Astrocyte (in vitro differentiated cells and primary cell): ENCODE data around the gene PDPK1. TPM values are rescaled to one million over a fixed set of nuclear protein-coding genes. Genes with fewer than 3 reads are reported as not detected.

Source experiments
- DNase-seq: peaks from one replicate; pipeline ENCODE4 v3.0.0-alpha.2; 2010; ENCODE audit warnings: low read depth
- FAIRE-seq: peaks from 2 replicates; lab custom pipeline; 2011; peaks lifted over from hg19 to GRCh38; lab: Jason Lieb, UNC
- H2AFZ ChIP-seq: 2 replicates; pipeline ENCODE4 v1.6.0; 2012; ENCODE audit warnings: low read depth, low read length, inconsistent platforms
- H3K27ac ChIP-seq: 2 replicates; pipeline ENCODE4 v1.5.1; 2011; ENCODE audit warnings: low read depth, low read length, inconsistent platforms
- H3K27me3 ChIP-seq: 2 replicates; pipeline ENCODE4 v1.6.0; 2011; ENCODE audit warnings: low read length, inconsistent platforms; ENCODE audit not compliant: insufficient read depth
- H3K36me3 ChIP-seq: 2 replicates; pipeline ENCODE4 v1.5.1; 2011; ENCODE audit warnings: low read length, inconsistent platforms; ENCODE audit not compliant: insufficient read depth
- H3K4me1 ChIP-seq: 2 replicates; pipeline ENCODE4 v1.5.1; 2011; ENCODE audit warnings: low read length, inconsistent platforms; ENCODE audit not compliant: insufficient read depth
- H3K4me2 ChIP-seq: 2 replicates; pipeline ENCODE4 v1.6.0; 2012; ENCODE audit warnings: low read length, inconsistent platforms
- H3K4me3 ChIP-seq: 2 replicates; pipeline ENCODE4 v1.5.1; 2011; ENCODE audit warnings: low read depth, mild to moderate bottlenecking, low read length, inconsistent platforms; ENCODE audit not compliant: insufficient read depth
- H3K79me2 ChIP-seq: 2 replicates; pipeline ENCODE4 v1.6.0; 2012; ENCODE audit warnings: mild to moderate bottlenecking, low read length, inconsistent platforms; ENCODE audit not compliant: insufficient read depth
- H3K9ac ChIP-seq: 2 replicates; pipeline ENCODE4 v1.6.0; 2012; ENCODE audit warnings: mild to moderate bottlenecking, low read length, inconsistent platforms
- H3K9me3 ChIP-seq: 2 replicates; pipeline ENCODE4 v1.5.1; 2012; ENCODE audit warnings: low read depth, mild to moderate bottlenecking, low read length, inconsistent platforms; ENCODE audit not compliant: insufficient read depth
- H4K20me1 ChIP-seq: 2 replicates; pipeline ENCODE4 v1.6.0; 2012; ENCODE audit warnings: low read length, inconsistent platforms; ENCODE audit not compliant: insufficient read depth
- H3K27ac Mint-ChIP-seq: one replicate; pipeline ENCODE4 v1.8.0; 2021; ENCODE audit warnings: mild to moderate bottlenecking, mixed read lengths; ENCODE audit not compliant: unreplicated experiment
- H3K27me3 Mint-ChIP-seq: one replicate; pipeline ENCODE4 v1.8.0; 2021; ENCODE audit warnings: low read depth, mixed read lengths; ENCODE audit not compliant: unreplicated experiment
- H3K36me3 Mint-ChIP-seq: one replicate; pipeline ENCODE4 v1.8.0; 2021; ENCODE audit warnings: low read depth, mixed read lengths; ENCODE audit not compliant: unreplicated experiment
- H3K4me1 Mint-ChIP-seq: one replicate; pipeline ENCODE4 v1.8.0; 2021; ENCODE audit warnings: low read depth, mixed read lengths; ENCODE audit not compliant: unreplicated experiment
- H3K4me3 Mint-ChIP-seq: one replicate; pipeline ENCODE4 v1.8.0; 2021; ENCODE audit warnings: mild to moderate bottlenecking, moderate library complexity, mixed read lengths; ENCODE audit not compliant: unreplicated experiment
- H3K9me3 Mint-ChIP-seq: one replicate; pipeline ENCODE4 v1.8.0; 2021; ENCODE audit warnings: mild to moderate bottlenecking, mixed read lengths; ENCODE audit not compliant: unreplicated experiment
- EZH2 ChIP-seq: IDR thresholded peaks from 2 replicates; pipeline ENCODE4 v1.6.1; 2012; ENCODE audit warnings: mild to moderate bottlenecking, low read length, inconsistent platforms; ENCODE audit not compliant: insufficient read depth
- total RNA-seq: library from RNA; stranded (reverse); gene quantifications from 2 replicates; pipeline ENCODE4 v1.2.1, GENCODE V29; 2021
- TF ChIP-seq, protein P1 (sequence below): IDR thresholded peaks from 2 replicates; pipeline ENCODE4 v1.5.1; 2011; ENCODE audit warnings: low read depth, mild to moderate bottlenecking, inconsistent platforms, low read length, moderate library complexity; ENCODE audit not compliant: insufficient read depth

The PDPK1 gene
- total RNA-seq, 1 donor from 2014 or later = 48.1 TPM

DNA sequence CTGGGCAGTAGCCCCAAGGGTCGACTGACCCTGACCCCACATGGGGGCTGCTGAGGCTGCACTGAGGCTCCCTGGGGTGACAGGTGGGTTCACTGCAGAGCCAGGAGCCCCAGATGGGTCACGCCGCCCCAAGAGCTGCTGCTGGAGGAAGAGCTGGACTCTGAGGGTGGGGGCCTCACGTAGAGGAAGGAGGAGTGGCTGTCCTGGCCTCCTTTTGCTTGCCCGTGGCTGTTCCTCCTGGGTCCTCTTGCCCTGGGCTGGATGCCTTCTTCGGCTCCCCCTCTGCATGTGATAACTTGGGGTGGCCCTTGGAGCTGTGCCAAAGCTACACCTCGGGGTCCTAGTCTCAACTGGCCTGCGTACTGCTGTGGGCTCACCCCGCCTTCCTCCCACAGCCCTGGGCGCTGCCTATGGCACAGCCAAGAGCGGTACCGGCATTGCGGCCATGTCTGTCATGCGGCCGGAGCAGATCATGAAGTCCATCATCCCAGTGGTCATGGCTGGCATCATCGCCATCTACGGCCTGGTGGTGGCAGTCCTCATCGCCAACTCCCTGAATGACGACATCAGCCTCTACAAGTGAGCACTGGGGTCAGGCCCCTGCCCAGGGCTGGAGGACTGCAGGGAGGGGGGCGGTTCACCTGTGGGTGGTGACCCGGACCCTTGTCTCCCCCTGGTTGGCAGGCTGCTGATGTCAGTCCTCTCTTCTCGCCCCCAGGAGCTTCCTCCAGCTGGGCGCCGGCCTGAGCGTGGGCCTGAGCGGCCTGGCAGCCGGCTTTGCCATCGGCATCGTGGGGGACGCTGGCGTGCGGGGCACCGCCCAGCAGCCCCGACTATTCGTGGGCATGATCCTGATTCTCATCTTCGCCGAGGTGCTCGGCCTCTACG lies 18.8 kb upstream of the PDPK1 start:
- Mint-ChIP-seq H3K4me1 (peaks cover 38% of the 10 kb centered on the region), H3K27ac (peak overlapping the region; percentile 85), H3K9me3 (no peaks in the 10 kb centered on the region), H3K27me3 (no peaks in the 10 kb centered on the region), H3K36me3 (peaks cover 8% of the 10 kb centered on the region), H3K4me3 (peak overlapping the region; percentile 80)
- Histone ChIP-seq H3K9me3 (no peaks in the 10 kb centered on the region), H3K4me1 (peaks cover 39% of the 10 kb centered on the region), H3K4me2 (peak overlapping the region; percentile 58), H3K27ac (no peak overlapping the region), H3K4me3 (no peak overlapping the region), H3K9ac (peak overlapping the region; percentile 68), H3K79me2 (peaks cover 79% of the 10 kb centered on the region), H3K36me3 (peaks cover 12% of the 10 kb centered on the region), H3K27me3 (no peaks in the 10 kb centered on the region), H4K20me1 (peaks cover 74% of the 10 kb centered on the region), H2AFZ (no peak overlapping the region)
- DNase-seq (no peak), FAIRE-seq (no peak)
- TF ChIP-seq EZH2 = no peak
- TF ChIP-seq, protein P1, sequence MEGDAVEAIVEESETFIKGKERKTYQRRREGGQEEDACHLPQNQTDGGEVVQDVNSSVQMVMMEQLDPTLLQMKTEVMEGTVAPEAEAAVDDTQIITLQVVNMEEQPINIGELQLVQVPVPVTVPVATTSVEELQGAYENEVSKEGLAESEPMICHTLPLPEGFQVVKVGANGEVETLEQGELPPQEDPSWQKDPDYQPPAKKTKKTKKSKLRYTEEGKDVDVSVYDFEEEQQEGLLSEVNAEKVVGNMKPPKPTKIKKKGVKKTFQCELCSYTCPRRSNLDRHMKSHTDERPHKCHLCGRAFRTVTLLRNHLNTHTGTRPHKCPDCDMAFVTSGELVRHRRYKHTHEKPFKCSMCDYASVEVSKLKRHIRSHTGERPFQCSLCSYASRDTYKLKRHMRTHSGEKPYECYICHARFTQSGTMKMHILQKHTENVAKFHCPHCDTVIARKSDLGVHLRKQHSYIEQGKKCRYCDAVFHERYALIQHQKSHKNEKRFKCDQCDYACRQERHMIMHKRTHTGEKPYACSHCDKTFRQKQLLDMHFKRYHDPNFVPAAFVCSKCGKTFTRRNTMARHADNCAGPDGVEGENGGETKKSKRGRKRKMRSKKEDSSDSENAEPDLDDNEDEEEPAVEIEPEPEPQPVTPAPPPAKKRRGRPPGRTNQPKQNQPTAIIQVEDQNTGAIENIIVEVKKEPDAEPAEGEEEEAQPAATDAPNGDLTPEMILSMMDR = no peak

GRCh38 chr16:2519711-2520080 lies 18.1 kb upstream of the PDPK1 start:
- H3K9me3 Mint-ChIP-seq = no peaks in the 10 kb centered on the region

More at GRCh38 chr16:2519711-2520080, 18.1 kb upstream of the PDPK1 start:
- peak overlapping the region; percentile 68 for H3K9ac ChIP-seq
- peak overlapping the region; percentile 58 for H3K27ac ChIP-seq
- peaks cover 38% of the 10 kb centered on the region for H3K4me1 Mint-ChIP-seq
- TF ChIP-seq, protein P1 = no peak
- no peak for TF ChIP-seq EZH2
- no peaks in the 10 kb centered on the region for H3K27me3 ChIP-seq
- H3K4me3 Mint-ChIP-seq = peak overlapping the region; percentile 80
- peaks cover 76% of the 10 kb centered on the region for H4K20me1 ChIP-seq
- H3K27ac Mint-ChIP-seq = peak overlapping the region; percentile 92
- no peak overlapping the region for H2AFZ ChIP-seq
- peaks cover 18% of the 10 kb centered on the region for H3K36me3 ChIP-seq
- peaks cover 80% of the 10 kb centered on the region for H3K79me2 ChIP-seq
- H3K9me3 ChIP-seq = no peaks in the 10 kb centered on the region
- no peak for DNase-seq
- H3K4me3 ChIP-seq = no peak overlapping the region
- no peaks in the 10 kb centered on the region for H3K27me3 Mint-ChIP-seq
- H3K4me1 ChIP-seq = peaks cover 39% of the 10 kb centered on the region
- H3K36me3 Mint-ChIP-seq = peaks cover 14% of the 10 kb centered on the region
- H3K4me2 ChIP-seq = peak overlapping the region; percentile 58
- no peak for FAIRE-seq
